HFFc6 (cell line): Measurements from ENCODE around the gene BSCL2. TPM values are rescaled to one million over a fixed set of nuclear protein-coding genes. Genes with fewer than 3 reads are reported as not detected.

Experiments used
- DNase-seq: peaks from one replicate; pipeline ENCODE4 v3.0.0-alpha.2; 2018
- H3K27ac Mint-ChIP-seq: 2 replicates; pipeline ENCODE4 v1.8.0; 2020; ENCODE audit warnings: mild to moderate bottlenecking, mixed read lengths
- H3K27me3 Mint-ChIP-seq: 2 replicates; pipeline ENCODE4 v1.8.0; 2021; ENCODE audit warnings: mild to moderate bottlenecking, moderate library complexity, mixed read lengths; ENCODE audit not compliant: insufficient read depth
- H3K36me3 Mint-ChIP-seq: 2 replicates; pipeline ENCODE4 v1.8.0; 2021; ENCODE audit warnings: low read depth, mixed read lengths
- H3K4me1 Mint-ChIP-seq: 2 replicates; pipeline ENCODE4 v1.8.0; 2020; ENCODE audit warnings: low read depth, mixed read lengths
- H3K4me3 Mint-ChIP-seq: 2 replicates; pipeline ENCODE4 v1.8.0; 2020; ENCODE audit warnings: mild to moderate bottlenecking, moderate library complexity, mixed read lengths
- H3K9me3 Mint-ChIP-seq: 2 replicates; pipeline ENCODE4 v1.8.0; 2020; ENCODE audit warnings: mild to moderate bottlenecking, mixed read lengths
- total RNA-seq, 6 experiments: library from RNA; stranded (reverse); fragmentation: NEBNext Ultra II Directional; extraction: Animal tissue kit (Norgen Biotek cat#: 25700); gene quantifications; 2 replicates in 1 of 6; 3 replicates in 5 of 6; pipeline ENCODE4 v1.2.3, GENCODE V29; 2021
- TF ChIP-seq, protein P1 (sequence below): fragments of 200-600 bp; sonication (generic); IDR thresholded peaks from 2 replicates; pipeline ENCODE4 v1.5.0; 2021; ENCODE audit warnings: antibody characterized with exemption, mild to moderate bottlenecking

BSCL2 gene
- total RNA-seq, 6 experiments from 2014 or later: 50.7 to 67.4 (median 56.8) TPM

GRCh38 chr11:62728171-62728988, 21.2 kb upstream of the BSCL2 start, which contains the start of gene TTC9C:
Gene TTC9C, plus strand, starts transcription at chr11:62728486. Its CDS starts 363 bp downstream, at chr11:62728849.
- TF ChIP-seq, protein P1, sequence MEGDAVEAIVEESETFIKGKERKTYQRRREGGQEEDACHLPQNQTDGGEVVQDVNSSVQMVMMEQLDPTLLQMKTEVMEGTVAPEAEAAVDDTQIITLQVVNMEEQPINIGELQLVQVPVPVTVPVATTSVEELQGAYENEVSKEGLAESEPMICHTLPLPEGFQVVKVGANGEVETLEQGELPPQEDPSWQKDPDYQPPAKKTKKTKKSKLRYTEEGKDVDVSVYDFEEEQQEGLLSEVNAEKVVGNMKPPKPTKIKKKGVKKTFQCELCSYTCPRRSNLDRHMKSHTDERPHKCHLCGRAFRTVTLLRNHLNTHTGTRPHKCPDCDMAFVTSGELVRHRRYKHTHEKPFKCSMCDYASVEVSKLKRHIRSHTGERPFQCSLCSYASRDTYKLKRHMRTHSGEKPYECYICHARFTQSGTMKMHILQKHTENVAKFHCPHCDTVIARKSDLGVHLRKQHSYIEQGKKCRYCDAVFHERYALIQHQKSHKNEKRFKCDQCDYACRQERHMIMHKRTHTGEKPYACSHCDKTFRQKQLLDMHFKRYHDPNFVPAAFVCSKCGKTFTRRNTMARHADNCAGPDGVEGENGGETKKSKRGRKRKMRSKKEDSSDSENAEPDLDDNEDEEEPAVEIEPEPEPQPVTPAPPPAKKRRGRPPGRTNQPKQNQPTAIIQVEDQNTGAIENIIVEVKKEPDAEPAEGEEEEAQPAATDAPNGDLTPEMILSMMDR: no peak

GRCh38 chr11:62727872-62728170, 20.6 kb upstream of the BSCL2 start:
- peak overlapping the region; percentile 96 for H3K4me3 Mint-ChIP-seq
- H3K4me1 Mint-ChIP-seq: peaks cover 36% of the 10 kb centered on the region
- TF ChIP-seq, protein P1: no peak
- H3K27ac Mint-ChIP-seq: peak overlapping the region; percentile 99
- H3K27me3 Mint-ChIP-seq: peaks cover 3% of the 10 kb centered on the region; the same call in 1 of the 2 replicates
- peaks cover 42% of the 10 kb centered on the region for H3K36me3 Mint-ChIP-seq
- DNase-seq: peak; percentile 97
- H3K9me3 Mint-ChIP-seq: no peaks in the 10 kb centered on the region

More at GRCh38 chr11:62728171-62728988, 21.2 kb upstream of the BSCL2 start, which contains the start of gene TTC9C:
- Mint-ChIP-seq H3K4me3 (peak within 1 kb of the TSS; percentile 96), H3K36me3 (peaks cover 43% of the 10 kb centered on the region), H3K27ac (peak within 1 kb of the TSS; percentile 99), H3K9me3 (no peaks in the 10 kb centered on the region), H3K27me3 (peaks cover 3% of the 10 kb centered on the region; the same call in 1 of the 2 replicates), H3K4me1 (peaks cover 41% of the 10 kb centered on the region)
- DNase-seq: peak; percentile 71

- peak within 1 kb of the TSS; percentile 99 for H3K27ac Mint-ChIP-seq
- H3K27me3 Mint-ChIP-seq: peaks cover 3% of the 10 kb centered on the region; the same call in 1 of the 2 replicates
- peak within 1 kb of the TSS; percentile 96 for H3K4me3 Mint-ChIP-seq
- DNase-seq: peak; percentile 98
- H3K4me1 Mint-ChIP-seq: peaks cover 36% of the 10 kb centered on the region
- H3K9me3 Mint-ChIP-seq: no peaks in the 10 kb centered on the region
- peaks cover 47% of the 10 kb centered on the region for H3K36me3 Mint-ChIP-seq
- TF ChIP-seq, protein P1: peak; percentile 26
These were observed 20.1 kb upstream of the BSCL2 start, which contains the start of gene HNRNPUL2 for GRCh38 chr11:62727165-62727871. Gene HNRNPUL2, minus strand, starts transcription at chr11:62727457. Its CDS starts 301 bp downstream, at chr11:62727156.

GRCh38 chr11:62726915-62727164, 19.6 kb upstream of the BSCL2 start:
- peak overlapping the region; percentile 99 for H3K27ac Mint-ChIP-seq
- no peak for DNase-seq
- peaks cover 52% of the 10 kb centered on the region for H3K36me3 Mint-ChIP-seq
- H3K27me3 Mint-ChIP-seq: peaks cover 3% of the 10 kb centered on the region; the same call in 1 of the 2 replicates
- no peaks in the 10 kb centered on the region for H3K9me3 Mint-ChIP-seq
- H3K4me3 Mint-ChIP-seq: peak overlapping the region; percentile 96
- peaks cover 40% of the 10 kb centered on the region for H3K4me1 Mint-ChIP-seq
- TF ChIP-seq, protein P1: no peak

DNA sequence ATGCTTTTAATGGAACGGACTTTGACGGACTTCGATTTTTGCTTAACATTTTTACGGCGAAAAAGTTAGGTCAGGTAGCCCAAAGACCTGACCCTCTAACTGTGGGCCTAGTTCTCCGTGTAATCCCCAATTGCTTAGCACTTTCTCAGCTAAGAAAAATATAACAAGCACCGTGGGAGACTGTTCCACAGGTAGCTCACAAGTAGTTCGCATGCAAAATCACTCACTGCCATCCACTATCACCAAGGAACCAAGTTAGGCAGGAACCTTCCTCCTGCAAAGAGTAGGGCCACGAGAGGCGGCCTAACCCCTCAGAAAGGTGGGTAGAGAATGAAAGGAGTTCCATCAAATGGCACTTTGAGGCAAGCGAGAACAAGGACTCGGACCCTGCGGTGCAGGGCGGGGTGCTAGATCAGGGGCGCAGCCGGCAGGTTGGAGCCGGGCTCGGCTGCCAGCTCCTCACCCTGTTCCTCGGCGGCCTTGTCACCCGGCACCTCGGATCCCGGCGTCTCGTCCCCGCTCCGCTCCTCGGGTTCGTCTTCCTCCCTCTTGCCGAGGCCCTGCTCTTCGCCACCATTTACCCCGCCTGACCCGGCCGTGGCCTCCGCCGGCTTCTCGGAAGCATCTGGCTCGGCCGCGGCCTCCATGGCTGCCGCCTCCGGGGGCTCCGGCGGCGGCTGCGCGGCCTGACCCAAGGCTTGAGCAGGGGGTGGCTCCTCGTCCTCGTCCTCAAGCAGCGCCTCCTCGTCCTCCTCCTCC, 19.1 kb upstream of the BSCL2 start:
- TF ChIP-seq, protein P1: no peak
- no peak for DNase-seq
- peaks cover 57% of the 10 kb centered on the region for H3K36me3 Mint-ChIP-seq
- peaks cover 40% of the 10 kb centered on the region for H3K4me1 Mint-ChIP-seq
- H3K27me3 Mint-ChIP-seq: peaks cover 3% of the 10 kb centered on the region; the same call in 1 of the 2 replicates
- H3K4me3 Mint-ChIP-seq: peak overlapping the region; percentile 96
- peak overlapping the region; percentile 99 for H3K27ac Mint-ChIP-seq
- no peaks in the 10 kb centered on the region for H3K9me3 Mint-ChIP-seq
